ENCODE results near the gene POLR2A. TPM values are rescaled to one million over a fixed set of nuclear protein-coding genes. Genes with fewer than 3 reads are reported as not detected.

POLR2A gene
- total RNA-seq (2014; rRNA removed; shearing (Covaris generic)): 76.6 and 84.2 TPM in 2 replicates
- total RNA-seq (2022): 218 and 264 TPM in 2 replicates
- Bru-seq, nascent RNA: percentile 92 among the genes with signal in this experiment
- BruChase-seq, experiment 1, labeled RNA remaining after a 6-hour chase: percentile 97 among the genes with signal in this experiment
- BruChase-seq, experiment 2, labeled RNA remaining after a 2-hour chase: percentile 95 among the genes with signal in this experiment
- long read RNA-seq, full-length matches to known transcripts: 23 of 50 reads
- long read RNA-seq, partial matches to known transcripts: 23 of 50 reads
- long read RNA-seq, other reads (novel, unspliced or antisense): 4 of 50 reads

- no TSS peak for BruUV-seq (replicated peaks)
- peaks cover 38% of the 10 kb centered on the region for H3K4me1 ChIP-seq (ENCODE audit: insufficient read depth, low read length, poor library complexity, severe bottlenecking)
- DNase-seq (ENCODE audit: low spot score): peak; percentile 98
- H2AFZ ChIP-seq (ENCODE audit: low read length): peak within 1 kb of the TSS; percentile 95
- H3K27ac ChIP-seq (ENCODE audit: low read depth, low read length, poor library complexity, severe bottlenecking): peak within 1 kb of the TSS; percentile 90
- ChIA-PET POLR2A (interaction anchor here (0.9 kb wide), 1 partner anchor 8 kb away, joined by 3 read pairs; no protein-coding TSS in a partner anchor), CTCF (ENCODE audit: unreplicated experiment) (interaction anchor here (0.6 to 1.0 kb wide), 4 partner anchors 43 to 242 kb away, joined by 3 to 5 read pairs (median 4); partner anchors contain the start of gene GABARAP)
- peaks cover 20% of the 10 kb centered on the region for H4K20me1 ChIP-seq (ENCODE audit: insufficient read depth, low read length)
- H3K4me2 ChIP-seq (ENCODE audit: low read length): peak within 1 kb of the TSS; percentile 99
- H3K4me3 ChIP-seq (ENCODE audit: low read depth, low read length, poor library complexity, severe bottlenecking): peak within 1 kb of the TSS; percentile 89
- H3K9me2 ChIP-seq (ENCODE audit: insufficient read depth, low read length): no peaks in the 10 kb centered on the region
- intact Hi-C loops (cut with micrococcal nuclease; ENCODE audit: unreplicated experiment): loop anchor here (1.0 to 5.0 kb wide), 8 partner anchors 29 to 358 kb away; partner anchors contain the start of genes CTDNEP1, ELP5, KCTD11 and PHF23
- peaks cover 46% of the 10 kb centered on the region for H3K79me2 ChIP-seq (ENCODE audit: insufficient read depth, low read depth, low read length)
- no peaks in the 10 kb centered on the region for H3K9me3 ChIP-seq (ENCODE audit: low read length)
- no peak for TF ChIP-seq EZH2phosphoT487 (IDR thresholded peaks at IDR 0.05; ENCODE audit: borderline replicate concordance, low read depth, low read length)
- TF ChIP-seq, protein P1, sequence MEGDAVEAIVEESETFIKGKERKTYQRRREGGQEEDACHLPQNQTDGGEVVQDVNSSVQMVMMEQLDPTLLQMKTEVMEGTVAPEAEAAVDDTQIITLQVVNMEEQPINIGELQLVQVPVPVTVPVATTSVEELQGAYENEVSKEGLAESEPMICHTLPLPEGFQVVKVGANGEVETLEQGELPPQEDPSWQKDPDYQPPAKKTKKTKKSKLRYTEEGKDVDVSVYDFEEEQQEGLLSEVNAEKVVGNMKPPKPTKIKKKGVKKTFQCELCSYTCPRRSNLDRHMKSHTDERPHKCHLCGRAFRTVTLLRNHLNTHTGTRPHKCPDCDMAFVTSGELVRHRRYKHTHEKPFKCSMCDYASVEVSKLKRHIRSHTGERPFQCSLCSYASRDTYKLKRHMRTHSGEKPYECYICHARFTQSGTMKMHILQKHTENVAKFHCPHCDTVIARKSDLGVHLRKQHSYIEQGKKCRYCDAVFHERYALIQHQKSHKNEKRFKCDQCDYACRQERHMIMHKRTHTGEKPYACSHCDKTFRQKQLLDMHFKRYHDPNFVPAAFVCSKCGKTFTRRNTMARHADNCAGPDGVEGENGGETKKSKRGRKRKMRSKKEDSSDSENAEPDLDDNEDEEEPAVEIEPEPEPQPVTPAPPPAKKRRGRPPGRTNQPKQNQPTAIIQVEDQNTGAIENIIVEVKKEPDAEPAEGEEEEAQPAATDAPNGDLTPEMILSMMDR (conservative IDR thresholded peaks at IDR 0.05; ENCODE audit: low read length): no peak
- H3K36me3 ChIP-seq (ENCODE audit: insufficient read depth, low read length): peaks cover 30% of the 10 kb centered on the region
These were observed at the start of gene POLR2A for GRCh38 chr17:7484067-7484918. Gene POLR2A, plus strand, starts transcription at chr17:7484366.

GRCh38 chr17:7435676-7436555, 48.2 kb upstream of the POLR2A start:
- Histone ChIP-seq H3K79me2 (ENCODE audit: insufficient read depth, low read depth, low read length) (peaks cover 4% of the 10 kb centered on the region; the same call in 1 of the 2 replicates), H2AFZ (ENCODE audit: low read length) (peak overlapping the region; percentile 61; the same call in 1 of the 2 replicates), H3K4me3 (ENCODE audit: low read depth, low read length, poor library complexity, severe bottlenecking) (peak overlapping the region; percentile 76), H3K36me3 (ENCODE audit: insufficient read depth, low read length) (no peaks in the 10 kb centered on the region), H3K27ac (ENCODE audit: low read depth, low read length, poor library complexity, severe bottlenecking) (peak overlapping the region; percentile 77), H3K9me2 (ENCODE audit: insufficient read depth, low read length) (no peaks in the 10 kb centered on the region), H3K4me2 (ENCODE audit: low read length) (peak overlapping the region; percentile 99), H3K9me3 (ENCODE audit: low read length) (no peaks in the 10 kb centered on the region), H3K4me1 (ENCODE audit: insufficient read depth, low read length, poor library complexity, severe bottlenecking) (peaks cover 39% of the 10 kb centered on the region), H4K20me1 (ENCODE audit: insufficient read depth, low read length) (no peaks in the 10 kb centered on the region)
- ChIA-PET CTCF (ENCODE audit: unreplicated experiment) (interaction anchor here (1.0 to 1.9 kb wide), 8 partner anchors 19 to 125 kb away, joined by 3 to 18 read pairs (median 4); partner anchors contain the start of genes TMEM256 and TMEM95), POLR2A (interaction anchor here (0.5 to 2.5 kb wide), 8 partner anchors 8 to 125 kb away, joined by 3 to 8 read pairs (median 4); partner anchors contain the start of genes ACAP1 and TMEM256)
- TSS peak; percentile 84 for BruUV-seq (replicated peaks)
- intact Hi-C loops (cut with micrococcal nuclease; ENCODE audit: unreplicated experiment): loop anchor here (1.0 to 5.0 kb wide), 4 partner anchors 155 to 399 kb away; partner anchors contain the start of genes ELP5, SLC16A13, SLC2A4 and WRAP53
- DNase-seq (ENCODE audit: low spot score): peak; percentile 83
- TF ChIP-seq EZH2phosphoT487 (IDR thresholded peaks at IDR 0.05; ENCODE audit: borderline replicate concordance, low read depth, low read length): no peak
- TF ChIP-seq, protein P1 (conservative IDR thresholded peaks at IDR 0.05; ENCODE audit: low read length): peak; percentile 78
